ENCODE results near the gene MAS1. TPM values are rescaled to one million over a fixed set of nuclear protein-coding genes. Genes with fewer than 3 reads are reported as not detected.

Gene MAS1
- total and polyA plus RNA-seq, 2 of the 13 experiments (the other 11 are each of a cell fraction or from before 2014, with no cell fraction given), result not detected

GRCh38 chr6:159875194-159875593 lies 15.6 kb upstream of the MAS1 start (continued):
- TF ChIP-seq, protein P1, sequence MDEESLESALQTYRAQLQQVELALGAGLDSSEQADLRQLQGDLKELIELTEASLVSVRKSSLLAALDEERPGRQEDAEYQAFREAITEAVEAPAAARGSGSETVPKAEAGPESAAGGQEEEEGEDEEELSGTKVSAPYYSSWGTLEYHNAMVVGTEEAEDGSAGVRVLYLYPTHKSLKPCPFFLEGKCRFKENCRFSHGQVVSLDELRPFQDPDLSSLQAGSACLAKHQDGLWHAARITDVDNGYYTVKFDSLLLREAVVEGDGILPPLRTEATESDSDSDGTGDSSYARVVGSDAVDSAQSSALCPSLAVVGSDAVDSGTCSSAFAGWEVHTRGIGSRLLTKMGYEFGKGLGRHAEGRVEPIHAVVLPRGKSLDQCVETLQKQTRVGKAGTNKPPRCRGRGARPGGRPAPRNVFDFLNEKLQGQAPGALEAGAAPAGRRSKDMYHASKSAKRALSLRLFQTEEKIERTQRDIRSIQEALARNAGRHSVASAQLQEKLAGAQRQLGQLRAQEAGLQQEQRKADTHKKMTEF (CRISPR knock-in tag; IDR thresholded peaks at IDR 0.05), result peak; percentile 74
- TF ChIP-seq ELF4 (CRISPR knock-in tag; IDR thresholded peaks at IDR 0.05; ENCODE audit: borderline replicate concordance) (no peak), ZFP36 (IDR thresholded peaks at IDR 0.05; ENCODE audit: borderline replicate concordance, low read depth, low read length, partially characterized antibody) (no peak), CBX5 (CRISPR knock-in tag; IDR thresholded peaks at IDR 0.05; ENCODE audit: borderline replicate concordance) (peak; percentile 28; the same call in 1 of the 2 replicates), NKX3-1 (CRISPR knock-in tag; IDR thresholded peaks at IDR 0.05) (no peak), PRMT3 (CRISPR knock-in tag; IDR thresholded peaks at IDR 0.05; ENCODE audit: borderline replicate concordance, low read depth) (no peak), FOSL2 (CRISPR knock-in tag; IDR thresholded peaks at IDR 0.05) (0 out of 2 replicates have a peak, but pooled peaks have one; percentile 19), FLYWCH1 (CRISPR knock-in tag; IDR thresholded peaks at IDR 0.05) (no peak), CEBPB (IDR thresholded peaks at IDR 0.05; ENCODE audit: borderline replicate concordance, low read depth, low read length) (0 out of 2 replicates have a peak, but pooled peaks have one; percentile 15), FOXJ3 (CRISPR knock-in tag; IDR thresholded peaks at IDR 0.05; ENCODE audit: borderline replicate concordance) (peak; percentile 77; the same call in 1 of the 2 replicates), THAP11 (CRISPR knock-in tag; IDR thresholded peaks at IDR 0.05) (peak; percentile 38; the same call in 1 of the 2 replicates), ZMAT5 (CRISPR knock-in tag; IDR thresholded peaks at IDR 0.05; ENCODE audit: borderline replicate concordance, low read depth) (no peak), GFI1 (CRISPR knock-in tag; IDR thresholded peaks at IDR 0.05; ENCODE audit: borderline replicate concordance) (no peak), TFDP1 (CRISPR knock-in tag; IDR thresholded peaks at IDR 0.05; ENCODE audit: borderline replicate concordance) (no peak), CHD4 (IDR thresholded peaks at IDR 0.05; ENCODE audit: borderline replicate concordance, low read length) (no peak), ZFP62 (CRISPR knock-in tag; IDR thresholded peaks at IDR 0.05) (no peak), ZBTB42 (CRISPR knock-in tag; IDR thresholded peaks at IDR 0.05) (no peak), MAX (IDR thresholded peaks at IDR 0.05) (no peak; the same call in 1 of the 2 replicates), ZFAT (CRISPR knock-in tag; conservative IDR thresholded peaks at IDR 0.05) (no peak), ZXDC (CRISPR knock-in tag; IDR thresholded peaks at IDR 0.05) (no peak), ZNF678 (CRISPR knock-in tag; IDR thresholded peaks at IDR 0.05) (no peak), PLRG1 (conservative IDR thresholded peaks at IDR 0.05) (no peak), TEAD2 (CRISPR knock-in tag; IDR thresholded peaks at IDR 0.05) (no peak)
- TF ChIP-seq, protein P2, sequence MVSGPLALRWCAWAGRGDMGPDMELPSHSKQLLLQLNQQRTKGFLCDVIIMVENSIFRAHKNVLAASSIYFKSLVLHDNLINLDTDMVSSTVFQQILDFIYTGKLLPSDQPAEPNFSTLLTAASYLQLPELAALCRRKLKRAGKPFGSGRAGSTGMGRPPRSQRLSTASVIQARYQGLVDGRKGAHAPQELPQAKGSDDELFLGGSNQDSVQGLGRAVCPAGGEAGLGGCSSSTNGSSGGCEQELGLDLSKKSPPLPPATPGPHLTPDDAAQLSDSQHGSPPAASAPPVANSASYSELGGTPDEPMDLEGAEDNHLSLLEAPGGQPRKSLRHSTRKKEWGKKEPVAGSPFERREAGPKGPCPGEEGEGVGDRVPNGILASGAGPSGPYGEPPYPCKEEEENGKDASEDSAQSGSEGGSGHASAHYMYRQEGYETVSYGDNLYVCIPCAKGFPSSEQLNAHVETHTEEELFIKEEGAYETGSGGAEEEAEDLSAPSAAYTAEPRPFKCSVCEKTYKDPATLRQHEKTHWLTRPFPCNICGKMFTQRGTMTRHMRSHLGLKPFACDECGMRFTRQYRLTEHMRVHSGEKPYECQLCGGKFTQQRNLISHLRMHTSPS (CRISPR knock-in tag; IDR thresholded peaks at IDR 0.05; ENCODE audit: low read depth), result peak; percentile 74; the same call in 1 of the 2 replicates

All from HepG2 (cell line).